H9 (cell line): ENCODE data around the gene FAM161B. TPM values are rescaled to one million over a fixed set of nuclear protein-coding genes. Genes with fewer than 3 reads are reported as not detected.

ENCODE experiments used
- DNase-seq: peaks from one replicate; pipeline ENCODE4 v3.0.0-alpha.2; 2017
- H2AFZ ChIP-seq: one replicate; pipeline ENCODE4 v1.6.1; 2013; ENCODE audit warnings: mild to moderate bottlenecking, low read length, control low read depth, moderate library complexity
- H2AK5ac ChIP-seq: 2 replicates; pipeline ENCODE4 v1.6.1; 2013; ENCODE audit warnings: low read length, control low read depth, mixed read lengths; ENCODE audit not compliant: insufficient read length
- H2BK120ac ChIP-seq: one replicate; pipeline ENCODE4 v1.6.1; 2013; ENCODE audit warnings: low read depth, mild to moderate bottlenecking, low read length, control low read depth, inconsistent platforms; ENCODE audit not compliant: poor library complexity, severe bottlenecking
- H2BK12ac ChIP-seq: 2 replicates; pipeline ENCODE4 v1.6.1; 2013; ENCODE audit warnings: low read length, control low read depth, mixed read lengths, low read depth; ENCODE audit not compliant: insufficient read length
- H2BK15ac ChIP-seq: 2 replicates; pipeline ENCODE4 v1.6.1; 2013; ENCODE audit warnings: low read depth, low read length, control low read depth
- H2BK20ac ChIP-seq: one replicate; pipeline ENCODE4 v1.6.1; 2013; ENCODE audit warnings: low read depth, mild to moderate bottlenecking, low read length, control low read depth, inconsistent platforms; ENCODE audit not compliant: poor library complexity, severe bottlenecking
- H2BK5ac ChIP-seq: 2 replicates; pipeline ENCODE4 v1.6.1; 2013; ENCODE audit warnings: low read length, control low read depth, mixed read lengths; ENCODE audit not compliant: insufficient read length
- H3K14ac ChIP-seq: 2 replicates; pipeline ENCODE4 v1.6.1; 2013; ENCODE audit warnings: low read length, control low read depth; ENCODE audit not compliant: insufficient read depth
- H3K18ac ChIP-seq: 2 replicates; pipeline ENCODE4 v1.6.1; 2013; ENCODE audit warnings: low read depth, mild to moderate bottlenecking, mixed read lengths, low read length, control low read depth; ENCODE audit not compliant: insufficient read length
- H3K23ac ChIP-seq: 2 replicates; pipeline ENCODE4 v1.6.1; 2013; ENCODE audit warnings: low read length, control low read depth, mixed read lengths, low read depth; ENCODE audit not compliant: insufficient read length
- H3K23me2 ChIP-seq: 2 replicates; pipeline ENCODE4 v1.6.1; 2013; ENCODE audit warnings: low read depth, mild to moderate bottlenecking, mixed read lengths, low read length, control low read depth; ENCODE audit not compliant: insufficient read length, poor library complexity, severe bottlenecking
- H3K27ac ChIP-seq: 2 replicates; pipeline ENCODE4 v1.5.1; 2013; ENCODE audit warnings: low read length, control low read depth, mixed read lengths, low read depth; ENCODE audit not compliant: insufficient read length
- H3K27me3 ChIP-seq: 2 replicates; pipeline ENCODE4 v1.6.1; 2013; ENCODE audit warnings: low read length, control low read depth, inconsistent platforms; ENCODE audit not compliant: insufficient read depth
- H3K4ac ChIP-seq: 2 replicates; pipeline ENCODE4 v1.6.1; 2013; ENCODE audit warnings: low read depth, mild to moderate bottlenecking, control low read depth, inconsistent platforms, low read length, moderate library complexity
- H3K4me1 ChIP-seq: 2 replicates; pipeline ENCODE4 v1.6.1; 2013; ENCODE audit warnings: low read length, control low read depth, inconsistent platforms; ENCODE audit not compliant: insufficient read depth
- H3K4me2 ChIP-seq: 2 replicates; pipeline ENCODE4 v1.6.1; 2013; ENCODE audit warnings: low read length, control low read depth, mixed read lengths; ENCODE audit not compliant: insufficient read length, insufficient read depth
- H3K56ac ChIP-seq: 2 replicates; pipeline ENCODE4 v1.6.1; 2013; ENCODE audit warnings: low read depth, mild to moderate bottlenecking, mixed read lengths, low read length, control low read depth; ENCODE audit not compliant: insufficient read length
- H3K79me1 ChIP-seq: 2 replicates; pipeline ENCODE4 v1.6.1; 2013; ENCODE audit warnings: low read depth, mild to moderate bottlenecking, moderate library complexity, low read length, control low read depth, inconsistent platforms; ENCODE audit not compliant: insufficient read depth, poor library complexity, severe bottlenecking
- H3K79me2 ChIP-seq: 2 replicates; pipeline ENCODE4 v1.6.1; 2013; ENCODE audit warnings: low read length, control low read depth, inconsistent platforms; ENCODE audit not compliant: insufficient read depth
- H3K9ac ChIP-seq: 2 replicates; pipeline ENCODE4 v1.6.1; 2013; ENCODE audit warnings: low read length, control low read depth, mixed read lengths; ENCODE audit not compliant: insufficient read length; ENCODE audit errors: extremely low read depth
- H3K9me3 ChIP-seq: one replicate; pipeline ENCODE4 v1.6.1; 2013; ENCODE audit warnings: low read depth, low read length, inconsistent platforms; ENCODE audit not compliant: control insufficient read depth
- H3T11ph ChIP-seq: one replicate; pipeline ENCODE4 v1.6.1; 2013; ENCODE audit warnings: mild to moderate bottlenecking, low read length, control low read depth, inconsistent platforms
- H4K20me1 ChIP-seq: one replicate; pipeline ENCODE4 v1.6.1; 2013; ENCODE audit not compliant: control insufficient read depth, insufficient read length, insufficient read depth
- H4K5ac ChIP-seq: 2 replicates; pipeline ENCODE4 v1.6.1; 2013; ENCODE audit warnings: low read depth, mild to moderate bottlenecking, mixed read lengths, low read length, control low read depth; ENCODE audit not compliant: insufficient read length
- H4K8ac ChIP-seq: replicated peaks from 2 replicates; pipeline ENCODE4 v1.6.1; 2013; ENCODE audit warnings: low read length, control low read depth, mixed read lengths, low read depth; ENCODE audit not compliant: insufficient read length
- H4K91ac ChIP-seq: 2 replicates; pipeline ENCODE4 v1.6.1; 2013; ENCODE audit warnings: low read depth, mild to moderate bottlenecking, moderate library complexity, mixed read lengths, low read length, control low read depth; ENCODE audit not compliant: insufficient read length
- H3K27ac Mint-ChIP-seq, 3 experiments: 2 replicates in 2 of 3; 3 replicates in 1 of 3; pipeline ENCODE4 v1.8.0; 2020 to 2021; ENCODE audit warnings: mixed read lengths in 3 of 3, mild to moderate bottlenecking in 1 of 3, moderate library complexity in 1 of 3
- H3K27me3 Mint-ChIP-seq: 2 replicates; pipeline ENCODE4 v1.8.0; 2021; ENCODE audit warnings: low read depth, mild to moderate bottlenecking, moderate library complexity, mixed read lengths
- H3K36me3 Mint-ChIP-seq, 3 experiments: 2 replicates in 2 of 3; 3 replicates in 1 of 3; pipeline ENCODE4 v1.8.0; 2020 to 2021; ENCODE audit warnings: low read depth in 3 of 3, mixed read lengths in 3 of 3; ENCODE audit not compliant: insufficient read depth in 1 of 3
- H3K4me1 Mint-ChIP-seq, 2 experiments: 2 replicates each; pipeline ENCODE4 v1.8.0; 2020; ENCODE audit warnings: mixed read lengths in 2 of 2
- H3K4me3 Mint-ChIP-seq, 2 experiments: 2 replicates in 1 of 2; 3 replicates in 1 of 2; pipeline ENCODE4 v1.8.0; 2020 to 2021; ENCODE audit warnings: mild to moderate bottlenecking in 2 of 2, mixed read lengths in 2 of 2, moderate library complexity in 1 of 2
- H3K9me3 Mint-ChIP-seq, 2 experiments: 2 replicates in 1 of 2; 3 replicates in 1 of 2; pipeline ENCODE4 v1.8.0; 2020; ENCODE audit warnings: mild to moderate bottlenecking in 2 of 2, mixed read lengths in 2 of 2, moderate library complexity in 1 of 2
- CTCF ChIP-seq: fragments of 200-600 bp; sonication (generic); conservative IDR thresholded peaks from 3 replicates; pipeline ENCODE4 v1.8.0; 2021; ENCODE audit warnings: antibody characterized with exemption, mild to moderate bottlenecking
- WGBS: extraction: QIAGEN DNeasy Blood & Tissue Kit; methylation state at CpG from one replicate; pipeline ENCODE4 v1.1.7; 2013; ENCODE audit warnings: missing lambda C conversion rate, low lambda C conversion rate, mixed read lengths; ENCODE audit not compliant: insufficient read length; ENCODE audit errors: extremely low coverage; 5-methylcytosine and 5-hydroxymethylcytosine counted together
- total RNA-seq: library from RNA; stranded (reverse); gene quantifications from 2 replicates; pipeline ENCODE4 v1.2.1, GENCODE V29; 2021

Gene FAM161B
- total RNA-seq, 1 experiment from 2014 or later, result 0.92 TPM

GRCh38 chr14:73968885-73969284 is 19.0 kb upstream of the FAM161B start:
- Histone ChIP-seq H3K4me2 (no peak overlapping the region), H3K79me2 (no peaks in the 10 kb centered on the region), H2AFZ (no peak overlapping the region), H3K79me1 (no peaks in the 10 kb centered on the region), H3K27me3 (no peaks in the 10 kb centered on the region), H3T11ph (no peak overlapping the region), H2BK15ac (no peak overlapping the region), H3K27ac (no peak overlapping the region), H3K14ac (no peak overlapping the region), H4K5ac (no peak overlapping the region), H2BK5ac (no peak overlapping the region), H4K20me1 (no peaks in the 10 kb centered on the region), H4K91ac (no peak overlapping the region), H3K23ac (no peak overlapping the region), H3K18ac (no peak overlapping the region), H3K23me2 (no peaks in the 10 kb centered on the region), H3K4me1 (no peaks in the 10 kb centered on the region), H2BK120ac (no peak overlapping the region), H2AK5ac (no peak overlapping the region), H2BK12ac (no peak overlapping the region), H3K56ac (no peak overlapping the region), H3K4ac (no peak overlapping the region), H4K8ac (no peak overlapping the region), H2BK20ac (no peak overlapping the region), H3K9ac (no peak overlapping the region), H3K9me3 (no peaks in the 10 kb centered on the region)
- WGBS, result no CpG with 5 or more reads among the region's 2 CpGs
- peaks cover under 1 to 22% (median 17%) of the 10 kb centered on the region in 3 experiments; a peak in 5 of 7 replicates for H3K36me3 Mint-ChIP-seq
- H3K27me3 Mint-ChIP-seq, result no peaks in the 10 kb centered on the region
- no peak overlapping the region for H3K27ac Mint-ChIP-seq
- H3K4me1 Mint-ChIP-seq, result peaks cover 0 to 3% of the 10 kb centered on the region in 2 experiments; a peak in 1 of 4 replicates
- no peaks in the 10 kb centered on the region for H3K9me3 Mint-ChIP-seq
- no peak for DNase-seq
- H3K4me3 Mint-ChIP-seq, result no peak overlapping the region
- no peak for TF ChIP-seq CTCF
